Retinal pigment epithelial cell (primary cell): Measurements from ENCODE around the gene PIEZO1.

ENCODE experiments used
- DNase-seq: peaks from one replicate; pipeline ENCODE4 v3.0.0-alpha.2; 2010; ENCODE audit warnings: low read depth
- H3K4me3 ChIP-seq: 2 replicates; pipeline ENCODE4 v1.5.1; 2011; ENCODE audit warnings: mild to moderate bottlenecking, low read length, control low read depth, moderate library complexity
- CTCF ChIP-seq: conservative IDR thresholded peaks from 2 replicates; pipeline ENCODE4 v1.5.1; 2011; ENCODE audit warnings: low read depth, low read length, control low read depth, inconsistent platforms

The PIEZO1 gene

DNA sequence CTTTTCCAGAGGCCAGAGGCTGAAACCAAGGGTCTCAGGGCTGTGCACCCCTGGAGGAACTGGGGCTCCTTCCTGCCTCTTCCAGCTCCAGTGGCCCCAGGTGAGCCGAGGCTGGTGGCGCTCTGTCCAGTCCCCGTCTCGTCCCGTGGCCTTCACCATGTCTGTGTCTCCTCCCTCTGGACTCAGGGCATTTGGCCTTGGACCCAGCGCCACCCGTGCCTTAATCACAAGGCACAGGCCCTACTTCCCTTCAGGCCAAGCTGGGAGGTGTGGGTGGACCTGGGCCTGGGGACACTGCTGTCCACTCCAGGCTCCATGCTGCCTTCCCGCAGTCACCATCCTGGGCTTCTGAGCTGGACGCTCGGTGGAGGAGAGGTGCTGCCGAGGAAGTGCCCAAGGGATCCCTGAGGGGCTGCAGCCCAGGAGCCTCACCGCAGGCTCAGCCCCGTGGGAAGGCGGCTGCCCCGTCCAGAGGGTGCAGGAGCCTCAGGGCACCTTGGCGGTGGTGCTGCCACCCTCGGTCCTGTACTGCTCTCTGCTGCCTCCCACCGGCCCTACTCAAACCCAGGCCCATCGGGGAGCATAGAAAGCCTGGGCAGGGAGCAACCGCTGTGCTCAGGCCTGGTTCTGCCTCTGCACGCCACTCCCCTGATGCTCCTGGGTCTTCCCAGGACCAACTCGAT is 36.3 kb upstream of the PIEZO1 start:
- no peak for TF ChIP-seq CTCF

DNA sequence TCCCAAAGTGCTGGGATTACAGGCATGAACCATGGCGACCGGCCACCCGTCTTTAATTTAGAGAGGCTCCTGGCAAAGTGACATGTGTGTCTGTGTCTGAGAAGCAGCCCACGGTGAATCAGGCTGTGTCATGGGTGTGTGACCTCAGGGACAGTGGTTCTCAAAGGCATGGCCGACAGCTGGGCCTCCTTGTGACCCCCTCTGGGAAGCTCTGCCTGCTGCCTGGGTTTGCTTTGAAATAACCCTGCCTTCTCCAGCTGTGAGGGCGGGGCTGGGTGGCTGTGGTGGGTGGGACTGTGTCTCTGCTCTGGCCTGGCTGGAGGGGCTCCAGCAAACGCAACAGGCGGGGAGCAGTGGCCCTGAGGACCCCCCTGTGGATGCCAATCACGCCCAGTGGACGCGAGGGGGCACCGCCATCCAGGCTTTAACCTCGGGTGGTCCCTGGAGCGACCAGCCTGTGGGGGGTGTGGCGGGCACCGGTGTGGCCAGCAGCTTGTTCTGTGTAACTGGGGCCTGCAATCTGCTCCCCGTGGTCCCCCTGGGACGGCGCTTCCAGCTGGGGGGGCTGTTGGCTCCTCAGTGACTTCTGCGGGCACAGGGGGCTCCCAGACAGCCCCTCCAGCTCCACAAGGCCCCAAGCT is 35.5 kb upstream of the PIEZO1 start:
- no peak for TF ChIP-seq CTCF
- no peak overlapping the region for H3K4me3 ChIP-seq
- no peak for DNase-seq

More for the DNA sequence above, 36.3 kb upstream of the PIEZO1 start:
- no peak overlapping the region for H3K4me3 ChIP-seq
- no peak for DNase-seq

GRCh38 chr16:88819126-88819525 is 34.1 kb upstream of the PIEZO1 start:
- H3K4me3 ChIP-seq: no peak overlapping the region
- no peak for TF ChIP-seq CTCF
- DNase-seq: no peak

- no peak overlapping the region for H3K4me3 ChIP-seq
- no peak for TF ChIP-seq CTCF
- no peak for DNase-seq
Observed at GRCh38 chr16:88818575-88818874, 33.5 kb upstream of the PIEZO1 start.

DNA sequence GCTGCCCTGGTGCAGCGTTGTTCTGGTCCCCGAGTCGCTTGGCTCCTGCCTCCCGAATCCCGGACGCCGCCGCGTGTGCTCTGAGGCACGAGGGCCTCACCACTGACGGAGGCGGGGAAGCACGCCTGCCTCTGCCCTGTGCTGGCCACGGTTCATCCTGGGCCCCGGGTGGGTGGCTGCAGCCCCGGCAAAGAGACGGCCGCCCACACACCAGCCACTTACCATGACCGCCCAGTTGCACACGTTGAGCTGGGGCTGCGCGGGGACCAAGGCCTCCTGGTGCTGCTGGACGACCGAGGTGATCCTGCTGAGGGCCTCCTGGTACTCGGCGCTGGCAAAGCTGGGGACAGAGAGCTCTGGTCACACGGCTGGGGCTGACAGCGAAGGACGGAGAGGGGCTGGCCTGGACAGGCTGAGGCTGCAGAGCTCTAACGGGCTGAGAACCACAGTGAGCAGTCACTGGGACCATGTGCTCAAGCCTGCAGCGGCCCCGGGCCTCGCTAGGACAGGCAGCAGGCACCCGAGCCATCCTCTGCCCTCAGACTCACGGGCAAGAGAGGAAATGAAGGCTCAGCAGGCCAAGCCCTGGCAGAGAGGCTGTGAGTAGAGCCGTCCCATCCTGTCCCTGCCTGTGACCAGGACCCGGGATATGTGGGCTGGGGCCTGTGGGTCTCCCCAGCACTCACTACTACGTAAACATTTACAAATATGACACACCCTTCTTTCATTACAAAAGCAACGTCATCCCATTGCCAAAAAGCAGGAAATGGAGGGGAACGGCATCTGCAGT is 33.0 kb upstream of the PIEZO1 start:
- no peak overlapping the region for H3K4me3 ChIP-seq
- TF ChIP-seq CTCF: no peak
- no peak for DNase-seq

DNA sequence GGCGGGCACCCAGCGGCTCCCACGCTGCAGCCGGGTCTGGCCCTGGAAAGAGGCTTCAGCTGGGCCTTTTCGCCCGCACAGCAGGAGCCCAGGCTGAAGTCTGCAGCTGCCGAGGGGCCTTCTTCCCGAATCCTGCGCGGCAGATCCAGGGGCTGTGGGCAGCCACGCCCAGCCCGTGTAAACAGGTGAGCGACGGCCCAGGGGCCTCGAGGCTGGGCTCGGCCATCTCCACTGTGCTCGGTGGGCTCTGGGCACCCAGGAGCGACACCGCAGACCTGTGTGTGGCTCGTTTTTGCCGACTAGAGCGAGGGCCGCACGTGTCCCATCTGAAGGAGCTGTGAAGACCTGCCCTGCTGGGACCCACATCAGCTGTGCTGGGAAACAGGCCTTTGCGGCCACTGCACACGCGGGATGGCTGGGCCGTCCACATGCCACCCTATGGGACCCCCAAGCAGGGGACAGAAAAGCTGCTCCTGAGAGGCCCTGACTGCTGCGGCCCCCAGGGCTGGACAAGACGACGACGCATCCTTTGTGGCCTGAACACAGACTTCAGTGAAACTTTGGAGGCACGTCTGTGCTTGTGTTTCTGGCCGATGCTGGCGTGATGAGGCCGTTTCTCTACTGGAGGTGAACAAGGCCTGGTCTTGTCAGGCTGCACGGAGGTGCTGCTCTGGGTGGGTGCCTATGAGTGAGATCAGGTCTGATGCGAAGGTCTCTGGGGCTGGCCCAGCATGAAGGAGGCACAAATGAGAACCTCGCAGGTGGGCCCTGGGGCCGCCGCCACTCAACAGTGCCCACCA is 31.9 kb upstream of the PIEZO1 start:
- no peak overlapping the region for H3K4me3 ChIP-seq
- no peak for DNase-seq
- TF ChIP-seq CTCF: no peak
